Mucosa of gallbladder (tissue), 1 donor: ENCODE results near the gene GOLPH3L. TPM values are rescaled to one million over a fixed set of nuclear protein-coding genes. Genes with fewer than 3 reads are reported as not detected.
A peak's percentile ranks its signal among the peaks of the same experiment; 100 is the strongest.
"Not testable (repeated sequence)": the region's sequence is repeated elsewhere in the genome, so short reads cannot be mapped to it uniquely, and the experiment has no call there.

Source experiments
- DNase-seq: peaks from one replicate; pipeline ENCODE4 v3.0.0-alpha.2; 2020; ENCODE audit warnings: low spot score
- total RNA-seq: library from RNA; stranded (reverse); gene quantifications from one replicate; pipeline ENCODE4 v1.2.1, GENCODE V29; 2021
- donor health status: DM: no; HTN: no; CAD: no.

The GOLPH3L gene
- total RNA-seq, 1 donor from 2014 or later: 52.9 TPM

GRCh38 chr1:150660584-150660983, 36.4 kb downstream of the GOLPH3L start:
- DNase-seq: no peak

DNA sequence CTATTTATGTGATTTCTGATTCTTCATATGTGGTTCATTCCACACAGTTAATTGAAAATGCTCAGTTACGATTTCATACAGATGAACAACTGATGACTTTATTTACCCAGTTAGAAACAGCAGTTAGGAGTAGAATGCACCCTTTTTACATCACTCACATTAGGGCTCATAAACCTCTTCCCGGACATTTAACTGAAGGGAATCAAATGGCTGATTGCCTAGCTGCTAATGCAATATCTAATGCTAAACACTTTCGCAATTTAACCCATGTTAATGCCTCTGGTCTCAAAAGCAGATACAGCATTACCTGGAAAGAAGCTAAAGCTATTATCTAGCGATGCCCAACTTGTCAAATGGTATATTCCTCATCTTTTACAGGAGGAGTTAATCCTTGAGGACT, 39.9 kb downstream of the GOLPH3L start:
- not testable (repeated sequence) for DNase-seq

GRCh38 chr1:150654635-150655034, 42.3 kb downstream of the GOLPH3L start:
- DNase-seq: not testable (repeated sequence)

- no peak for DNase-seq
These were observed 46.8 kb downstream of the GOLPH3L start for GRCh38 chr1:150650193-150650592.

GRCh38 chr1:150649441-150650075, 47.4 kb downstream of the GOLPH3L start:
- no peak for DNase-seq

DNA sequence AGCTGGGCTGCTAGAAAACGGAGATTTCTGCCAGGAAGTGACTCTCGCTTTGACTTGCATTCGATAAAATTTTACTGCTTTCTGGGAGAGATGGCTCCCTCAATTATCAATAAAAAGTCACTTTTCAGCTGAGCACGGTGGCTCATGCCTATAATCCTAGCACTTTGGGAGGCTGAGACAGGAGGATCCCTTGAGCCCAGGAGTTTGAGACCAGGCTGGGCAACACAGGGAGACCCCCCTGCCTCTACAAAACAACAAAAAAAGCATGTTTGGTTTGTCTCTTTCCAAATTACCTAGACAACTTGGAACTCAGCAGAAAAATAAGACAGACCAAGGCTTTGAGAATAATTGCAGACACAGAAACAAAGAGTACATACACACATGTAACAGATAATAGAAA, 54.7 kb downstream of the GOLPH3L start:
- DNase-seq: no peak

DNA sequence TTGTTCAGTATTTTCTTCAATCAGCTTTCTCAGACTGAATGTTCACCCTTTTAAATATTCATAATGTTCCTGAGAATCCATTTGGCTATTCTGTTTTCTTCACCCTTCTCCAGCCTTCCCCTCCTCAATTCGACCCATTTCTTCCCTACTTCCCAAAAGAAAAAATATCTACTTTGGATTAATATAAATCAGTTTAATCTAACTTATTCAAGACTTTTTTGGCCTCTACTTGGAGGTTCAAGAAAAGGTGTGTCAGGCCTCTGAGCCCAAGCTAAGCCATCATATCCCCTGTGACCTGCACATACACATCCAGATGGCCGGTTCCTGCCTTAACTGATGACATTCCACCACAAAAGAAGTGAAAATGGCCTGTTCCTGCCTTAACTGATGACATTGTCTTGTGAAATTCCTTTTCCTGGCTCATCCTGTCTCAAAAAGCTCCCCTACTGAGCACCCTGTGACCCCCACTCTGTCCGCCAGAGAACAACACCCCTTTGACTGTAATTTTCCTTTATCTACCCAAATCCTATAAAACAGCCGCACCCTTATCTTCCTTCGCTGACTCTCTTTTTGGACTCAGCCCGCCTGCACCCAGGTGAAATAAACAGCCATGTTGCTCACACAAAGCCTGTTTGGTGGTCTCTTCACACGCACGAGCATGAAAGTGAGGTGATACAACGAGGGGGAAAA, 55.7 kb downstream of the GOLPH3L start:
- not testable (repeated sequence) for DNase-seq

DNA sequence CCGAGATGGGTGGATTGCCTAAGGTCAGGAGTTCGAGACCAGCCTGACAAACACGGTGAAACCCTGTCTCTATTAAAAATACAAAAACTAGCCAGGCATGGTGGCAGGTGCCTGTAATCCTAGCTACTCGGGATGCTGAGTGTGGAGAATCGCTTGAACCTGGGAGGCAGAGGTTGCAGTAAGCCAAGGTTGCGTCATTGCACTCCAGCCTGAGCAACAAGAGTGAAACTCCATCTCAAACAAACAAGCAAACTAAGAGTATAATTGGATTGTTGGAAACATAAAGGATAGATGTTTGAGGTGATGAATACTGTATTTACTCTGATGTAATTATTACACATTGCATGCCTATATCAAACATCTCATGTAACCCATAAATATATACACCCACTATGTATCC, 58.5 kb downstream of the GOLPH3L start:
- DNase-seq: not testable (repeated sequence)

GRCh38 chr1:150634839-150635622, 61.9 kb downstream of the GOLPH3L start:
- not testable (repeated sequence) for DNase-seq

DNA sequence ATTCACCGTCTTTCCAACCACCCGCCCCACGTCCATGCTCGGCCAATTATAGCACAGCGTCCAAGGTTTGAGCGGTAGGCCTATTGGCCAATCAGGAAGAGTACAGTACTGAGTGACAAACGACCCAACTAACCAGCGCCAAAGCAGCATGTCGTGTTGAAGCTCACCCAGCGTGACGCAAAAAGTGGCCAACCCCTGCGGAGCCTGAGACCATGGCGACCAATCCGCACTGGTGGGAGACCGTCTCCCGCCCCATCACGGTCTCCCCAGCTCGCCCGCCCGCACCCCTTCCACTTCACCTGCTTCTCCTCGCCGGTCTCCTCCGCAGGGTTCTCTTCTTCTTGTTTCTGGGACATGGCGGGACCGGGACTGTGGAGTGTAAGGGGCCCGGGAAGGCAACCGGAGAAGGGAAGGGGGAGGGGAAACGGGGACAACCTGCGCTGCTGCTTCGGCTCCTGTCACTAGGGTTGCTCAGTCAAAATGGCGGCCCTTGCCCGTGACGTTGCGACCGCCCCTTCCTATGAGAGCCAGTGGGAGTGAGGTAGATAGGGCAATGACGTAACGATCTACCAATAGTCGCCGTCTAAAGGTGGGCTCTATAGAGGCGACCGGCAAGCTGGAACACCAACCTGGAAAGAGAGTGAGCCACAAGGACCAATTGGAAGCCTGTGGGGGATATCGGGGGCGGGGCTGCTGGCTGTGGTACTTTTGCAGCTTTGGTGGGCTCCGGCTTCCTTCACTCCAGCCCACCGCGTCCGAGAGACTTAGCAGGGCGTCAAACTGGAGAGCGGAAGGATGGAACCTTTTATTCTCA, 67.6 kb downstream of the GOLPH3L start, which contains the start of gene ENSA:
TSS of gene ENSA (minus strand) at position 498 of the 814 bp plus-strand sequence. CDS start at position 356, 142 bp downstream.
- DNase-seq: peak; percentile 99

DNA sequence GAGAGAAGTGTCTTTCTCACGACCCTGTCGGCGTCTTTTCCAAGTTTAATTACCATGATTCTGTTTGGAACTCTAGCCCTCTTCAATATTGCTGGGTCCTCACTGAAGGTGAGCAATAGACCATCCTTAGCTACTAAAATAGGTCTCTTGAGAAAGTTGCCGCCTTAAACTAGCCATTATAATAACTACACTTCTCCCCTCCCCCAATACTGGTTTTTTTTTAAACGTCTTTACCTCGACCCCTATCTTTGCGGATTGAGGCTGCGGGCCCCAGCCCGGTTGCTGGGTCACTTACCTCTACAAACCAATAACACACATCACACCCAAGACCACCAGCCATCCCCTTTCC, 68.2 kb downstream of the GOLPH3L start:
- no peak for DNase-seq

DNA sequence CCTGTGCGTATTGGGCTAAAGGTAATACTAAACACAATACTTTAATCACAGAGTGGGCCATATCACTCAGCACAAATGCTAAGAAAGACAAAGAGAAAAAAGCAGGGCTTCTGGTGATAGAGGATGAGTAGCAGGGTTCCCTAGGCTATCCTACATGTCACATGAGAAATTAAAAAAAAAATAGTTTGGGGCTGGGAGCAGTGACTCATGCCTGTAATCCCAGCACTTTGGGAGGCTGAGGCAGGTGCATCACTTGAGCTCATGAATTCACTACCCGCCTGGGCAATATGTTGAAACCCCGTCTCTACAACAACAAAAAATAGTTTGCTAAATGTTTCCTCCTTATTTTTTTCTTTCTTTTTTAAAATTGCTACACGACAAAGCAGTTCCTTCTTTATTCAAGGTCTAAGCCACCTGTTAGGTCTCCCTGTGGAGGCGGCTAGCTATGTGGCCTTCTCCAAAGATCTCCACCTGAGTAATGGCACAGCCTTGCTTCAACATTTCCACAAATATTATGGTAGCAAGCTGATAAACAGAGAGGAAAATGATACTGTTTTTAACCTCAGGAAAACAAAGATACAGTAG, 69.0 kb downstream of the GOLPH3L start:
- no peak for DNase-seq

- DNase-seq: no peak
These were observed 70.8 kb downstream of the GOLPH3L start for GRCh38 chr1:150626150-150626549.

DNA sequence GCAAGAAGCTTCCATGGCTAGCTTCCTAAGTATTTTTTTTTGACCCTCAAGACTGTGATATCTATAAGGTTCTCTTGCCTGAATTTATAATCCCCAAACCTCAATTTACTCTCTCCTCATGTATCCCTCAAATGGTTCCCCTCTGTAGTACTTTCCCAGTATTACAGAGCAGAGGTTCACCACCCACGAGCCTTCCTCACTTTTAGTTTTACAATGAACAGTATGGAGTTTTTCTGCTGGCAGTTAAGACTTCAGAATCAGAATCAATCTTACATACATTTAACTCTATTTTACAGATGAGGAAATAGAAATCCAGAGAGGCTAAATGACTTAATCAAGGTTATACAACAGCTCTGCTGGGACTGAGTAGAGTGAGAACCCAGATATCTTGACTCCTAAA, 72.4 kb downstream of the GOLPH3L start:
- DNase-seq: not testable (repeated sequence)

GRCh38 chr1:150624134-150624533, 72.8 kb downstream of the GOLPH3L start:
- not testable (repeated sequence) for DNase-seq

DNA sequence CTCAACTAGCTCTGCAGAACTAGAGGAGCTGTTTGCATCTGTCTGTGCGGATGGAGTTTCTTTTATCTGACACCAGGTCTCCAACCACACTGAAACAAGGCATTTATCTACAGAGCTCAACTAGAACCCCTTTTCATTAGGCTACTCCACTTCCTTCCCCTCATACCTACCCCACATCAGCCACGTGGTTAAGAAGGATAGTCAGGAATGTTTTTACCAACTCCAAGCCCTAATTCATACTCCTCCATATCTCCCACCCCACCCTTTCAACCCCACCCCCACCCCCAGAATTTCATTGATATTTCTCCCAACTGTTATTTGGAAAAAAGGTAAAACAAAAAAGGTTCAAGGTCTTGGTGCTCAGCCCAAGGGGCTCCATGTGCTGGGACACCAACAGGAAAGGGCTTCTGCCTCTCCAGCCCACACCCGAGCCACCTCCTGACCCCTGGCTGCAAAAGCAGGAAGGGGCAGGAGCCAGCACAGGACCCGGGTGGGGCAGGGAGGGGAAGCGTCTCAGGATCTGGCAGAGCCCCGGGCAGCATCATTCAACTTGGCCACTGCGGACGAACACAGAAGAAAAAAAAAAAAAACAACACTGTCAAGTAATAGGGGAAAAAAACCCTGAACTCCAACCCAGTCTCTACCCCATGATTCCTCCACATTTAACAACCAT, 74.5 kb downstream of the GOLPH3L start:
- peak; percentile 30 for DNase-seq

- peak; percentile 54 for DNase-seq
These were observed 75.3 kb downstream of the GOLPH3L start for GRCh38 chr1:150621497-150622302.

GRCh38 chr1:150620919-150621318, 76.0 kb downstream of the GOLPH3L start:
- no peak for DNase-seq

GRCh38 chr1:150619576-150620509, 77.1 kb downstream of the GOLPH3L start:
- DNase-seq: peak; percentile 48
